Astrocyte (in vitro differentiated cells and primary cell): ENCODE data around the gene CYP2C8. TPM values are rescaled to one million over a fixed set of nuclear protein-coding genes. Genes with fewer than 3 reads are reported as not detected.

ENCODE experiments used
- DNase-seq: peaks from one replicate; pipeline ENCODE4 v3.0.0-alpha.2; 2010; ENCODE audit warnings: low read depth
- FAIRE-seq: peaks from 2 replicates; lab custom pipeline; 2011; peaks lifted over from hg19 to GRCh38; lab: Jason Lieb, UNC
- H2AFZ ChIP-seq: 2 replicates; pipeline ENCODE4 v1.6.0; 2012; ENCODE audit warnings: low read depth, low read length, inconsistent platforms
- H3K27ac ChIP-seq: 2 replicates; pipeline ENCODE4 v1.5.1; 2011; ENCODE audit warnings: low read depth, low read length, inconsistent platforms
- H3K27me3 ChIP-seq: 2 replicates; pipeline ENCODE4 v1.6.0; 2011; ENCODE audit warnings: low read length, inconsistent platforms; ENCODE audit not compliant: insufficient read depth
- H3K36me3 ChIP-seq: 2 replicates; pipeline ENCODE4 v1.5.1; 2011; ENCODE audit warnings: low read length, inconsistent platforms; ENCODE audit not compliant: insufficient read depth
- H3K4me1 ChIP-seq: 2 replicates; pipeline ENCODE4 v1.5.1; 2011; ENCODE audit warnings: low read length, inconsistent platforms; ENCODE audit not compliant: insufficient read depth
- H3K4me2 ChIP-seq: 2 replicates; pipeline ENCODE4 v1.6.0; 2012; ENCODE audit warnings: low read length, inconsistent platforms
- H3K4me3 ChIP-seq: 2 replicates; pipeline ENCODE4 v1.5.1; 2011; ENCODE audit warnings: low read depth, mild to moderate bottlenecking, low read length, inconsistent platforms; ENCODE audit not compliant: insufficient read depth
- H3K79me2 ChIP-seq: 2 replicates; pipeline ENCODE4 v1.6.0; 2012; ENCODE audit warnings: mild to moderate bottlenecking, low read length, inconsistent platforms; ENCODE audit not compliant: insufficient read depth
- H3K9ac ChIP-seq: 2 replicates; pipeline ENCODE4 v1.6.0; 2012; ENCODE audit warnings: mild to moderate bottlenecking, low read length, inconsistent platforms
- H3K9me3 ChIP-seq: 2 replicates; pipeline ENCODE4 v1.5.1; 2012; ENCODE audit warnings: low read depth, mild to moderate bottlenecking, low read length, inconsistent platforms; ENCODE audit not compliant: insufficient read depth
- H4K20me1 ChIP-seq: 2 replicates; pipeline ENCODE4 v1.6.0; 2012; ENCODE audit warnings: low read length, inconsistent platforms; ENCODE audit not compliant: insufficient read depth
- H3K27ac Mint-ChIP-seq: one replicate; pipeline ENCODE4 v1.8.0; 2021; ENCODE audit warnings: mild to moderate bottlenecking, mixed read lengths; ENCODE audit not compliant: unreplicated experiment
- H3K27me3 Mint-ChIP-seq: one replicate; pipeline ENCODE4 v1.8.0; 2021; ENCODE audit warnings: low read depth, mixed read lengths; ENCODE audit not compliant: unreplicated experiment
- H3K36me3 Mint-ChIP-seq: one replicate; pipeline ENCODE4 v1.8.0; 2021; ENCODE audit warnings: low read depth, mixed read lengths; ENCODE audit not compliant: unreplicated experiment
- H3K4me1 Mint-ChIP-seq: one replicate; pipeline ENCODE4 v1.8.0; 2021; ENCODE audit warnings: low read depth, mixed read lengths; ENCODE audit not compliant: unreplicated experiment
- H3K4me3 Mint-ChIP-seq: one replicate; pipeline ENCODE4 v1.8.0; 2021; ENCODE audit warnings: mild to moderate bottlenecking, moderate library complexity, mixed read lengths; ENCODE audit not compliant: unreplicated experiment
- H3K9me3 Mint-ChIP-seq: one replicate; pipeline ENCODE4 v1.8.0; 2021; ENCODE audit warnings: mild to moderate bottlenecking, mixed read lengths; ENCODE audit not compliant: unreplicated experiment
- CTCF ChIP-seq: IDR thresholded peaks from 2 replicates; pipeline ENCODE4 v1.5.1; 2011; ENCODE audit warnings: low read depth, mild to moderate bottlenecking, inconsistent platforms, low read length, moderate library complexity; ENCODE audit not compliant: insufficient read depth
- EZH2 ChIP-seq: IDR thresholded peaks from 2 replicates; pipeline ENCODE4 v1.6.1; 2012; ENCODE audit warnings: mild to moderate bottlenecking, low read length, inconsistent platforms; ENCODE audit not compliant: insufficient read depth
- total RNA-seq: library from RNA; stranded (reverse); gene quantifications from 2 replicates; pipeline ENCODE4 v1.2.1, GENCODE V29; 2021

CYP2C8 gene
- total RNA-seq, 1 donor from 2014 or later, result 0.39 TPM

- DNase-seq (no peak), FAIRE-seq (no peak)
- no peak overlapping the region for H3K4me3 ChIP-seq
- H3K9me3 ChIP-seq, result no peaks in the 10 kb centered on the region
- no peaks in the 10 kb centered on the region for H3K9me3 Mint-ChIP-seq
- H2AFZ ChIP-seq, result no peak overlapping the region
- no peaks in the 10 kb centered on the region for H3K27me3 Mint-ChIP-seq
- H3K9ac ChIP-seq, result no peak overlapping the region
- TF ChIP-seq EZH2 (no peak), CTCF (no peak)
- H3K4me1 ChIP-seq, result no peaks in the 10 kb centered on the region
- no peak overlapping the region for H3K27ac Mint-ChIP-seq
- H4K20me1 ChIP-seq, result no peaks in the 10 kb centered on the region
- no peaks in the 10 kb centered on the region for H3K36me3 Mint-ChIP-seq
- H3K27ac ChIP-seq, result no peak overlapping the region
- no peaks in the 10 kb centered on the region for H3K36me3 ChIP-seq
- no peak overlapping the region for H3K4me3 Mint-ChIP-seq
- H3K4me1 Mint-ChIP-seq, result no peaks in the 10 kb centered on the region
- no peak overlapping the region for H3K4me2 ChIP-seq
- no peaks in the 10 kb centered on the region for H3K27me3 ChIP-seq
- no peaks in the 10 kb centered on the region for H3K79me2 ChIP-seq
Measured at GRCh38 chr10:95056744-95057363, 12.4 kb downstream of the CYP2C8 start.

GRCh38 chr10:95049919-95050318 lies 19.4 kb downstream of the CYP2C8 start:
- Mint-ChIP-seq H3K4me3 (no peak overlapping the region), H3K9me3 (no peaks in the 10 kb centered on the region), H3K27me3 (no peaks in the 10 kb centered on the region), H3K27ac (no peak overlapping the region), H3K4me1 (peaks cover 4% of the 10 kb centered on the region), H3K36me3 (no peaks in the 10 kb centered on the region)
- no peaks in the 10 kb centered on the region for H3K27me3 ChIP-seq
- H3K4me2 ChIP-seq, result no peak overlapping the region
- no peaks in the 10 kb centered on the region for H4K20me1 ChIP-seq
- FAIRE-seq, result no peak
- no peak for TF ChIP-seq CTCF
- no peak for TF ChIP-seq EZH2
- DNase-seq, result no peak
- H3K36me3 ChIP-seq, result no peaks in the 10 kb centered on the region
- no peak overlapping the region for H3K9ac ChIP-seq
- H3K79me2 ChIP-seq, result no peaks in the 10 kb centered on the region
- H3K9me3 ChIP-seq, result no peaks in the 10 kb centered on the region
- no peak overlapping the region for H3K4me3 ChIP-seq
- H3K27ac ChIP-seq, result no peak overlapping the region
- H2AFZ ChIP-seq, result no peak overlapping the region
- no peaks in the 10 kb centered on the region for H3K4me1 ChIP-seq

- H3K27me3 ChIP-seq, result no peaks in the 10 kb centered on the region
- H3K27ac Mint-ChIP-seq, result no peak overlapping the region
- no peaks in the 10 kb centered on the region for H3K79me2 ChIP-seq
- no peaks in the 10 kb centered on the region for H3K9me3 ChIP-seq
- no peak for FAIRE-seq
- H3K4me2 ChIP-seq, result no peak overlapping the region
- no peak for DNase-seq
- H2AFZ ChIP-seq, result no peak overlapping the region
- TF ChIP-seq EZH2, result no peak
- H3K4me1 Mint-ChIP-seq, result peaks cover 4% of the 10 kb centered on the region
- no peaks in the 10 kb centered on the region for H3K4me1 ChIP-seq
- no peak overlapping the region for H3K4me3 Mint-ChIP-seq
- H3K9me3 Mint-ChIP-seq, result no peaks in the 10 kb centered on the region
- H3K36me3 Mint-ChIP-seq, result no peaks in the 10 kb centered on the region
- no peaks in the 10 kb centered on the region for H3K36me3 ChIP-seq
- H3K27ac ChIP-seq, result no peak overlapping the region
- H3K4me3 ChIP-seq, result no peak overlapping the region
- H4K20me1 ChIP-seq, result no peaks in the 10 kb centered on the region
- H3K9ac ChIP-seq, result no peak overlapping the region
- no peaks in the 10 kb centered on the region for H3K27me3 Mint-ChIP-seq
Measured at GRCh38 chr10:95048206-95048605, 21.1 kb downstream of the CYP2C8 start.
